ENCODE results near the gene SHC3. TPM values are rescaled to one million over a fixed set of nuclear protein-coding genes. Genes with fewer than 3 reads are reported as not detected.

Gene SHC3
- total and polyA plus RNA-seq, 8 donors: 0.15 to 1.7 (median 1.0) TPM

- DNase-seq: peak; percentile 93 to 95
- Histone ChIP-seq H3K36me3 (peaks cover 8 to 29% (median 16%) of the 10 kb centered on the region in 4 donors), H3K4me3 (peak overlapping the region in 3 of 4 donors; percentile 2 to 32 (median 14)), H3K4me1 (peaks cover 18 to 60% (median 41%) of the 10 kb centered on the region in 4 donors), H3K9me3 (no peaks in the 10 kb centered on the region), H3K27ac (peak overlapping the region in 4 of 5 donors; percentile 46 to 92 (median 61)), H3K27me3 (no peaks in the 10 kb centered on the region)
- intact Hi-C loops (cut with DNase I; ENCODE audit: low total_unique reads): loop anchor here (5.0 kb wide), 1 partner anchor 409 kb away; no protein-coding TSS in a partner anchor
- 26 to 34% (median 29%) methylated on average over 45 to 52 of the region's 52 CpGs for WGBS, 5 donors
- peak in 5 of 7 experiments; percentile 65 to 87 (median 73) for TF ChIP-seq CTCF (IDR thresholded peaks at IDR 0.05)
- TF ChIP-seq POLR2A (IDR thresholded peaks at IDR 0.05): no peak
- TF ChIP-seq EP300 (IDR thresholded peaks at IDR 0.05): no peak
- TF ChIP-seq POLR2AphosphoS5 (IDR thresholded peaks at IDR 0.05): peak in 1 of 3 donors; percentile 55
Measured at GRCh38 chr9:89000973-89001916, 177.4 kb downstream of the SHC3 start.

GRCh38 chr9:89000371-89000781, 178.2 kb downstream of the SHC3 start:
- no peaks in the 10 kb centered on the region for H3K9me3 ChIP-seq
- peaks cover 8 to 32% (median 18%) of the 10 kb centered on the region in 4 donors for H3K36me3 ChIP-seq
- no peak overlapping the region for H3K4me3 ChIP-seq
- peaks cover 18 to 68% (median 42%) of the 10 kb centered on the region in 4 donors for H3K4me1 ChIP-seq
- intact Hi-C loops (cut with DNase I; ENCODE audit: low total_unique reads): loop anchor here (5.0 kb wide), 1 partner anchor 408 kb away; no protein-coding TSS in a partner anchor
- no peaks in the 10 kb centered on the region for H3K27me3 ChIP-seq
- no peak for TF ChIP-seq POLR2AphosphoS5 (IDR thresholded peaks at IDR 0.05)
- no peak for TF ChIP-seq POLR2A (IDR thresholded peaks at IDR 0.05)
- no peak for TF ChIP-seq CTCF (IDR thresholded peaks at IDR 0.05)
- no peak for TF ChIP-seq EP300 (IDR thresholded peaks at IDR 0.05)
- DNase-seq: no peak
- peak overlapping the region in 4 of 5 donors; percentile 46 to 92 (median 61) for H3K27ac ChIP-seq
- 70 to 83% (median 77%) methylated on average over 8 to 9 of the region's 9 CpGs for WGBS, 5 donors

GRCh38 chr9:88998911-88999310, 179.7 kb downstream of the SHC3 start:
- H3K36me3 ChIP-seq: peaks cover 8 to 29% (median 18%) of the 10 kb centered on the region in 4 donors

GRCh38 chr9:88998503-88998902, 180.1 kb downstream of the SHC3 start:
- no peak for DNase-seq
- WGBS, 5 donors: 10 to 22% (median 14%) methylated on average over 2 of the region's 2 CpGs
- Histone ChIP-seq H3K27ac (peak overlapping the region in 4 of 5 donors; percentile 23 to 92 (median 66)), H3K4me1 (peaks cover 18 to 86% (median 55%) of the 10 kb centered on the region in 4 donors), H3K27me3 (no peaks in the 10 kb centered on the region), H3K36me3 (peaks cover 8 to 29% (median 18%) of the 10 kb centered on the region in 4 donors), H3K9me3 (no peaks in the 10 kb centered on the region), H3K4me3 (no peak overlapping the region)
- no peak for TF ChIP-seq EP300 (IDR thresholded peaks at IDR 0.05)
- no peak for TF ChIP-seq POLR2AphosphoS5 (IDR thresholded peaks at IDR 0.05)
- TF ChIP-seq POLR2A (IDR thresholded peaks at IDR 0.05): no peak
- TF ChIP-seq CTCF (IDR thresholded peaks at IDR 0.05): no peak
- intact Hi-C loops (cut with DNase I; ENCODE audit: low total_unique reads): no loop called here

More at GRCh38 chr9:88998911-88999310, 179.7 kb downstream of the SHC3 start:
- intact Hi-C loops (cut with DNase I; ENCODE audit: low total_unique reads): no loop called here
- TF ChIP-seq POLR2A (IDR thresholded peaks at IDR 0.05) (no peak), POLR2AphosphoS5 (IDR thresholded peaks at IDR 0.05) (peak; percentile 51 to 92 (median 52)), EP300 (IDR thresholded peaks at IDR 0.05) (peak; percentile 92)
- Histone ChIP-seq H3K4me1 (peaks cover 18 to 82% (median 53%) of the 10 kb centered on the region in 4 donors), H3K4me3 (no peak overlapping the region), H3K9me3 (no peaks in the 10 kb centered on the region), H3K27me3 (no peaks in the 10 kb centered on the region), H3K27ac (peak overlapping the region in 4 of 5 donors; percentile 23 to 92 (median 66))
- WGBS, 5 donors: 46 to 58% (median 49%) methylated on average over 4 to 9 of the region's 9 CpGs
- DNase-seq: peak; percentile 58 to 75

Measured in stomach (tissue), 9 donors.